Lung (tissue), 12 donors: ENCODE results near the gene TMC8. TPM values are rescaled to one million over a fixed set of nuclear protein-coding genes. Genes with fewer than 3 reads are reported as not detected.

Experiments used
- ATAC-seq: fragments of 200-7000 bp; cut with Tn5 transposase; one replicate; pipeline ENCODE4 v1.9.1; 2020; ENCODE audit warnings: moderate number of reproducible peaks; ENCODE audit not compliant: insufficient read depth, low FRiP score
- DNase-seq, 3 donors: peaks; one replicate each; pipeline ENCODE4 v3.0.0-alpha.2; 2013 to 2017
- H3K27ac ChIP-seq, 2 donors: one replicate each; pipeline ENCODE4 v1.5.1; 2013; ENCODE audit warnings: mild to moderate bottlenecking in 2 of 2, moderate library complexity in 2 of 2, control low read depth in 1 of 2, inconsistent platforms in 1 of 2, low read depth in 1 of 2, low read length in 1 of 2
- H3K27me3 ChIP-seq, 3 donors: one replicate each; pipeline ENCODE4 v1.5.1; 2013; ENCODE audit warnings: low read length in 2 of 3; ENCODE audit not compliant: control insufficient read depth in 3 of 3, insufficient read depth in 3 of 3
- H3K36me3 ChIP-seq, 4 donors: one replicate each; pipeline ENCODE4 v1.5.1; 2013; ENCODE audit warnings: low read length in 4 of 4, mild to moderate bottlenecking in 1 of 4, moderate library complexity in 1 of 4; ENCODE audit not compliant: control insufficient read depth in 4 of 4, insufficient read depth in 4 of 4
- H3K4me1 ChIP-seq, 5 donors: one replicate each; pipeline ENCODE4 v1.5.1; 2013; ENCODE audit warnings: low read length in 5 of 5, mild to moderate bottlenecking in 2 of 5, moderate library complexity in 1 of 5; ENCODE audit not compliant: control insufficient read depth in 5 of 5, insufficient read depth in 5 of 5
- H3K4me3 ChIP-seq: one replicate; pipeline ENCODE4 v1.5.1; 2013; ENCODE audit warnings: mild to moderate bottlenecking, control low read depth, moderate library complexity
- H3K9ac ChIP-seq, 2 donors: one replicate each; pipeline ENCODE4 v1.5.1; 2013; ENCODE audit warnings: low read length in 2 of 2, control low read depth in 1 of 2; ENCODE audit not compliant: insufficient read depth in 1 of 2
- H3K9me3 ChIP-seq, 4 donors: one replicate each; pipeline ENCODE4 v1.5.1; 2013; ENCODE audit warnings: low read length in 3 of 4, mild to moderate bottlenecking in 1 of 4, moderate library complexity in 1 of 4; ENCODE audit not compliant: control insufficient read depth in 4 of 4, insufficient read depth in 3 of 4
- WGBS, 2 donors: extraction: QIAGEN DNeasy Blood & Tissue Kit; methylation state at CpG; one replicate each; pipeline ENCODE4 v1.1.7; 2013; 5-methylcytosine and 5-hydroxymethylcytosine counted together
- polyA plus RNA-seq, 2 donors: library from polyadenylated mRNA; stranded (reverse); fragments of 200-250 nt; gene quantifications; one replicate each; pipeline ENCODE4 v1.2.1, GENCODE V29; 2013
- total RNA-seq, 2 donors: library from RNA; depleted of rRNA in 1 of 2; stranded (reverse); fragments of >200 nt in 1 of 2; gene quantifications; one replicate each; pipeline ENCODE4 v1.2.1, GENCODE V29; 2014 to 2021
- TF ChIP-seq, protein P1 (sequence below): IDR thresholded peaks from 2 replicates; pipeline ENCODE4 v1.5.1; 2012; ENCODE audit warnings: mild to moderate bottlenecking; ENCODE audit errors: control extremely low read depth, extremely low read depth
- donor health status: control.
- donor health status: control.
- donor health status: Bipolar disorder and iron deficiency.
- donor health status: healthy.
- donor health status: DM: yes; HTN: yes; CAD: no.

TMC8 gene
- total and polyA plus RNA-seq, 4 donors, result 15.5 to 28.1 (median 18.5) TPM

GRCh38 chr17:78134899-78135385 lies 4.4 kb downstream of the TMC8 start:
- no peak overlapping the region for H3K9ac ChIP-seq
- ATAC-seq (no peak), DNase-seq (no peak)
- 82 to 86% methylated on average over 9 of the region's 9 CpGs for WGBS, 2 donors
- TF ChIP-seq, protein P1, sequence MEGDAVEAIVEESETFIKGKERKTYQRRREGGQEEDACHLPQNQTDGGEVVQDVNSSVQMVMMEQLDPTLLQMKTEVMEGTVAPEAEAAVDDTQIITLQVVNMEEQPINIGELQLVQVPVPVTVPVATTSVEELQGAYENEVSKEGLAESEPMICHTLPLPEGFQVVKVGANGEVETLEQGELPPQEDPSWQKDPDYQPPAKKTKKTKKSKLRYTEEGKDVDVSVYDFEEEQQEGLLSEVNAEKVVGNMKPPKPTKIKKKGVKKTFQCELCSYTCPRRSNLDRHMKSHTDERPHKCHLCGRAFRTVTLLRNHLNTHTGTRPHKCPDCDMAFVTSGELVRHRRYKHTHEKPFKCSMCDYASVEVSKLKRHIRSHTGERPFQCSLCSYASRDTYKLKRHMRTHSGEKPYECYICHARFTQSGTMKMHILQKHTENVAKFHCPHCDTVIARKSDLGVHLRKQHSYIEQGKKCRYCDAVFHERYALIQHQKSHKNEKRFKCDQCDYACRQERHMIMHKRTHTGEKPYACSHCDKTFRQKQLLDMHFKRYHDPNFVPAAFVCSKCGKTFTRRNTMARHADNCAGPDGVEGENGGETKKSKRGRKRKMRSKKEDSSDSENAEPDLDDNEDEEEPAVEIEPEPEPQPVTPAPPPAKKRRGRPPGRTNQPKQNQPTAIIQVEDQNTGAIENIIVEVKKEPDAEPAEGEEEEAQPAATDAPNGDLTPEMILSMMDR, result no peak
- H3K9me3 ChIP-seq, result no peaks in the 10 kb centered on the region
- H3K27ac ChIP-seq, result no peak overlapping the region
- H3K4me1 ChIP-seq, result peaks cover 0 to 17% (median 9%) of the 10 kb centered on the region in 5 donors
- H3K36me3 ChIP-seq, result peaks cover 0 to 2% (median 0%) of the 10 kb centered on the region in 4 donors
- no peak overlapping the region for H3K4me3 ChIP-seq
- H3K27me3 ChIP-seq, result peaks cover 0 to 3% (median 0%) of the 10 kb centered on the region in 3 donors

DNA sequence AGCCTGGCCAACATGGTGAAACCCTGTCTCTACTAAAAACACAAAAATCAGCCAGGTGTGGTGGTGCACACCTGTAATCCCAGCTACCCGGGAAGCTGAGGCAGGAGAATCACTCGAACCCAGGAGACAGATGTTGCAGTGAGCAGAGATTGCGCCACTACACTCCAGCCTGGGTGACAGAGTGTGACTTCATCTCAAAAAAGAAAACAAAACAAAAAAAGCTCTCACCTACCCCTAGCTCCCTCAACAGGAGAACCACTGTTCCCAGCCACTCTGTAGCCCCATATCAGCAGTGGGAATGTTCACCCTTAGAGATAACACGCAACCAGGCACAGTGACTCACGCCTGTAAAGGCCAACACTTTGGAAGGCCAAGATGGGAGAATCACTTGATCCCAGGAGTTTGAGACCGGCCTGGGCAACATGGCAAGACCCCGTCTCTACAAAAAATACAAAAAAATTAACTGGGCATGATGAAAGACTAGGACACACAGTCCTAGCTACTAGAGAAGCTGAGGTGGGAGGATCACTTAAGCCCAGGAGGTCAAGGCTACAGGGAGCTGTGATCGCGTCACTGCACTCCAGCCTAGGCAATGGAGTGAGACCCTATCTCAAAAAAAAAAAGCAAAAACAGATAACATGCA lies 5.4 kb downstream of the TMC8 start:
- no peak overlapping the region for H3K4me3 ChIP-seq
- TF ChIP-seq, protein P1, result no peak
- DNase-seq (no peak), ATAC-seq (no peak)
- H3K9me3 ChIP-seq, result no peaks in the 10 kb centered on the region
- peaks cover 0 to 2% (median 0%) of the 10 kb centered on the region in 4 donors for H3K36me3 ChIP-seq
- no peak overlapping the region for H3K9ac ChIP-seq
- H3K4me1 ChIP-seq, result peaks cover 0 to 17% (median 5%) of the 10 kb centered on the region in 5 donors
- 82 to 94% methylated on average over 9 of the region's 9 CpGs for WGBS, 2 donors
- no peak overlapping the region for H3K27ac ChIP-seq
- H3K27me3 ChIP-seq, result peaks cover 0 to 1% (median 0%) of the 10 kb centered on the region in 3 donors

DNA sequence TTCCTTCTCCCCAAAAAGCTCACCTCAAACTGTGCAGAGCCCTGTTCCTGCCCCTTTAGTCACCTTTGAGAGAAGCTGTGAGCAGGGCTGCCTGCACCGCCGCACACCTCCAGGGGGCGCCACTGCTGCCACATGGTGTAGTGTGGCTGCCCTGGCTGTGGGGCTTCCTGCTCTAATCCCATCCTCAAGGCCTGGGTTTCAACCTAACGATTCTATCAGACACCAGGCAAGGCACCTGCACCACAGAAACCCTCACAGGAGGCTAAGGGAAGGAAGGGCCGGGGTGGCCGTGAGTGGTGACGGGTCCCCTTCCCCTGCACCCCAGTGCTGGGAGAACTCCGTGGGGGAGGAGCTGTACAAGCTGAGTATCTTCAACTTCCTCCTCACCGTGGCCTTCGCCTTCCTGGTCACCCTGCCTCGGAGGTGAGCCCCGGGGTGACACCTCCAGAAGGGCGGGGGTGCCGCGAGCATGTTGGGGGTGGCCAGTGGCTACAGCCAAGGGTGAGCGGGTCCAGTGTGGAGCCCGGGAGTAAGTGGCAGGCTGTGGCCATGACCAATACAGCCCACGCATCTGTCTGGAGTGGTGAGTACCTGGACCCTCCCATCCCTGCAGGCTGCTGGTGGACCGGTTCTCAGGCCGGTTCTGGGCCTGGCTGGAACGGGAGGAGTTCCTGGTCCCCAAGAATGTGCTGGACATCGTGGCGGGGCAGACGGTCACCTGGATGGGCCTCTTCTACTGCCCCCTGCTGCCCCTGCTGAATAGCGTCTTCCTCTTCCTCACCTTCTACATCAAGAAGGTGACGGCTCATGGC lies 7.0 kb downstream of the TMC8 start:
- TF ChIP-seq, protein P1, result no peak
- H3K4me3 ChIP-seq, result no peak overlapping the region
- ATAC-seq, result no peak
- peaks cover 0 to 2% (median 0%) of the 10 kb centered on the region in 4 donors for H3K36me3 ChIP-seq
- H3K9me3 ChIP-seq, result no peaks in the 10 kb centered on the region
- no peak overlapping the region for H3K9ac ChIP-seq
- 36 to 58% methylated on average over 24 to 26 of the region's 26 CpGs for WGBS, 2 donors
- H3K27ac ChIP-seq, result no peak overlapping the region
- DNase-seq, result no peak
- peaks cover 0 to 14% (median 3%) of the 10 kb centered on the region in 5 donors for H3K4me1 ChIP-seq
- no peaks in the 10 kb centered on the region for H3K27me3 ChIP-seq
